OCI-LY3 (cell line): ENCODE measurements around the gene ABHD8.

Experiments
- CTCF ChIP-seq: fragments of 200-600, 300-600 bp; sonication (generic); IDR thresholded peaks from 2 replicates; pipeline ENCODE4 v1.5.1; 2014; ENCODE audit warnings: antibody characterized with exemption, low read length, low read depth
- EZH2phosphoT487 ChIP-seq: fragments of 200-600 bp; shearing (Covaris generic); IDR thresholded peaks from 2 replicates; pipeline ENCODE4 v1.6.1; 2018; ENCODE audit warnings: antibody characterized with exemption, mixed run types, low read depth

DNA sequence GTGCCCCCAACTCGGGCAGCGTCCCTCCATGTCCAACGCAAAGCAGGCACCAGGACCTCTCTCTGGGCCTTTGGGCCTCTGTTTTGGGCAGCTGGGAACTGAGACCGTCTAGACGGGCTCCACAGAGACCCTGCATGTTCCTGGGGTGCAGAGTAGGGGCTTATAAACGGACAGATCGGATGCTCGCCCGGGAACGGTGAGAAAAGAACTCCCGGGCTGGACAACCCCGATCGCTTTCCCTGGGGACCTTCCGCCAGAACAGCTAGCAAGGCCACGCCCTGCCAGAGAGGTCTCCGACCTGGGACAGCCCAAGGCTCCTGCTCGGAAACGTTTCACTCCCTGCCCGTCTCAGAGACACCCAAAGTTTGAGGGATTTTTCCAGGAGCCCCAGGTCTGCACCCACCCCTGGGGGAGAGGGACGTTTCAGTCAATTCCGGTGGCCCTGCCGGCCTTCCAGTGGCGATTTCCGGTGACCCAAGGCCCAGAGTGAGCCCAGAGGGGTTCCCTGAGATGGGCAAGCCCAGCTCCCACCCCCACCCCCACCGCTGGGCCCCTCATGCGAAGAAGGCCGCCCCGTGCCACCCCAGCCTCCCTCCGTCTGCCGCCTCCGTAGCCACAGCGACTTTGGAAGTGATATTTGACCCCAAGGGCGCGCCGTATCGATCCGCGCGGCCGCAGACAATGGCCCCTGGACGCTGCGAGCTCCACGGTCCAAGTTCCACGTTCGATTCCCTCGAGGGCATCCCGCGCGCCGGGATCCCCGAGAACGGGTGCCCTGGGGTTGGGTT lies 59.2 kb downstream of the ABHD8 start:
- TF ChIP-seq CTCF (no peak), EZH2phosphoT487 (no peak)
